Fibroblast of mammary gland (primary cell): ENCODE data around the gene ZNF616.

Experiments
- DNase-seq: peaks from one replicate; pipeline ENCODE4 v3.0.0-alpha.2; 2010; ENCODE audit warnings: low read depth
- H3K4me3 ChIP-seq: 2 replicates; pipeline ENCODE4 v1.5.1; 2011; ENCODE audit warnings: low read depth, mild to moderate bottlenecking, low read length, moderate library complexity; ENCODE audit not compliant: control insufficient read depth
- CTCF ChIP-seq: conservative IDR thresholded peaks from 2 replicates; pipeline ENCODE4 v1.5.1; 2011; ENCODE audit warnings: low read depth, low read length, inconsistent platforms; ENCODE audit not compliant: control insufficient read depth, insufficient read depth

Gene ZNF616

DNA sequence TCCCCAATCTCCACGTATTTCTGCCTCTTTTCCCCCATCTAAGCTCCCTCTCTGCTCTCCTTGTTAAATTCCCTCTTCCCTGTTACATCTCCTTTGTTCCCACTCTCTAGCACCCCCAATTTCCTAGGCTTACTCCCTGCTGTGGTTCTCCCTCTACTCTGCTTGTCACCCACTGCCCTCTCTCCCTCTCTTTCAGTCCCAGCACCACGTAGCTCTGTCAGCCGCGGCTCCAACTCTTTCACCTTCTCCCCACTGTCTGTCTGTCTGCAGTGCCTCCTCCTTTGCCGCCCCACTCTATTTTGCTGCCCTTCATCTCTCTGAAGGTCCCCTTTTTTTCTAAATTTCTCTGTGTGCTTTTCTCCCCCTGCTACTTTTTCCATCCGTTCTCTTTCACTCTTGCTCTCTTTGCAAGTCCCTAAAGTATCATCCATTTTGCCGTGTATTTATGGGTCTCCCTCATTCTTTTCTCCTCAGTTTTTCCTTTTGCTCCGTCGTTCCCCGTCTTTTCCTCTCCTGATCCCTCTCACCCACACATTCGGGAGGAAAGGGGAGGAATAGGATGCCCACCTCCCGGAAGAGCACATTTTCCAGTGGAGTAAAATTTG is 45.1 kb downstream of the ZNF616 start:
- DNase-seq, result no peak

GRCh38 chr19:52086481-52086880 is 53.3 kb downstream of the ZNF616 start:
- no peak overlapping the region for H3K4me3 ChIP-seq
- peak; percentile 70 for DNase-seq
- no peak for TF ChIP-seq CTCF

More for the DNA sequence above, 45.1 kb downstream of the ZNF616 start:
- TF ChIP-seq CTCF, result no peak
- peak overlapping the region; percentile 100 for H3K4me3 ChIP-seq

- peak; percentile 70 for DNase-seq
- no peak overlapping the region for H3K4me3 ChIP-seq
- no peak for TF ChIP-seq CTCF
These were observed 69.2 kb downstream of the ZNF616 start for GRCh38 chr19:52070496-52070895.

- TF ChIP-seq CTCF, result no peak
- no peak overlapping the region for H3K4me3 ChIP-seq
- DNase-seq, result no peak
These were observed 70.1 kb downstream of the ZNF616 start for GRCh38 chr19:52069653-52070052.

GRCh38 chr19:52066258-52066863 is 73.4 kb downstream of the ZNF616 start:
- TF ChIP-seq CTCF, result no peak
- H3K4me3 ChIP-seq, result no peak overlapping the region
- no peak for DNase-seq

DNA sequence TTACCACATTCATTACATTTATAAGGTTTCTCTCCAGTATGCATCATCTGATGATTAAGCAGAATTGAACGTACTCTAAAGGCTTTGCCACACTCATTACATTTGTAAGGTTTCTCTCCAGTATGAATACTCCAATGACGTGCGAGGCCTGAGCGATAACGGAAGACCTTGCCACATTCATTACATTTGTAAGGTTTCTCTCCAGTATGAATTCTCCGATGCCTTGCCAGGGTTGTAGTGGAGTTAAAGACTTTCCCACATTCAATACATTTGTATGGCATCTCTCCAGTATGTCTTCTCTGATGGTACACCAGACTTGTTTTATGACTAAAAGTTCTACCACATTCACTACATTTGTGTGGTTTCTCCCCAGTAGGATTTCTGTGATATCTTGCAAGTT is 74.3 kb downstream of the ZNF616 start:
- no peak overlapping the region for H3K4me3 ChIP-seq
- no peak for DNase-seq
- no peak for TF ChIP-seq CTCF
